ENCODE data around the gene CUL9. TPM values are rescaled to one million over a fixed set of nuclear protein-coding genes. Genes with fewer than 3 reads are reported as not detected.

Gene CUL9
- polyA plus RNA-seq, 5 donors, result 32.2 to 40.3 (median 37.6) TPM

DNA sequence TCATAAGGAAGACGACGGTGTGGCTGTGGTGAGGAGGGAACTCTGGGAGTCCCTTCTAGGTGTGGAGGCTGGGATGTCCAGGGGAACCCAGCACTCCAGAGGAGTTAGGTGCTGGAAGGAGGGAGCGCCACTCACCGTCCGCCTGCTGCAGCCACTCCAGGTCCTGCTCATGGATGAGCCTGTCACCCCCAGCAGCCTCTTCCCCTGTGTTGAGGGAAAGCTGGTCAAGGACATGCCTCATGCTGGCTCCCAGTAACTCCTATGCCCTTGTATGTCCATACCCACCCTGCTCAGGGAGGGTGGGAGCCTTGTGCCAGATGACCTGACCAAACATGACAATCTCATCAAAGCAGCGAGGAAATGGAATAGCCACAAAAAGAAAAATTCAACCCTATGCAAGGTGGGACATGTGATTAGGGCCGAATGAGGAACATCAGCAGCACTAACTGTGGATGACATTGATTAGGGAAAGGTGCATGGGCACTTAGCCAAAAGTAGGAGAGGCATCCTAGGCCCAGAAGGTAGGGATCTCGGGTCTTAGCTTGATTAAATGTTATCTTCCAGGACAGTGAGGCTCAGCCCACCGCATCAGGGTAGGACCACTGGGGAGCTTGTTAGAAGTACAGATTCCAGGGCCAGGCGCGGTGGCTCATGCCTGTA is 44.3 kb downstream of the CUL9 start:
- no peak for DNase-seq

DNA sequence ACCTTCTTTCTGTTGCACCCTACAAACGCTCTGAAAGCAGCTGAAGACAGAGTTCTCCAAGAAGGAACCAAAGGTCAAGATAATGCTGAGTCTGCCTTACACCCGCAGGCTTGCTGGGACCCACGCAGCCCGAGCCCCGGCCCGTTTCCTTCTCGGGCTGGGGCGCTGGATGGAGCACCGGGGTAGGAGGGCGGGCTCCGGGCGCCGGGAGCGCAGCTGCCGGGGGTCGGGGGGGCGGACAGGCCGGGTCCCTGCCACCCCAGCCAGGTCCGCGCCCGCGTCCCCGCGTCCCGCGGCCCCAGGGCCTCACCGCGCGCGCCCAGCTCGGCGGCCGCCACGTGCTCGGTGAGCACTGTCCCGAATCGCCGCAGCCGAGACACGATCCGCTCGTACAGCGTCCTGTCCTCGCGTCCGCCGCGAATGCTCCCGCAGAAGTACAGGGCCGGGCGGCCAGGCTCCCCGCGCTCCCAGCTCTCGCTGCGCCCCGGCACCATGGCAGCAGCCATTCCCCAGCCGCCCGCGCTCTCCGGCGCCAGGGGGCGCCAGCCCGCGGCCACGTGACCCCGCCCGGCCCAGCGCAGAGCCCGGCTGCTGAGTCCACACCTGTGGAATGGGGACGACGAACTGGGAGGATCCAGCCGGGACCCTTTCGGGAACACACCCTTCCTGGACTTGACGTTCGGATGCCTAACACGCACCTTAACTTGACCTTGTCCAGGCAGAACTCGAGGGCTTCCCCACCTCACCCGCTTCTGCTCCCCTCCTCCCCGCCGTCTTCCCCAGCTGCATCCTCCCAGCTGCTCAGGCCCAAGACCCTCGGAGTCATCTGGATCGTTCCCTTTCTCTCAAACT is 47.2 kb downstream of the CUL9 start, which contains the start of gene DNPH1:
Gene DNPH1, minus strand, starts transcription at position 531 of the 852 bp plus-strand sequence. Its CDS starts 25 bp downstream, at position 506.
- peak; percentile 76 to 77 for DNase-seq

DNA sequence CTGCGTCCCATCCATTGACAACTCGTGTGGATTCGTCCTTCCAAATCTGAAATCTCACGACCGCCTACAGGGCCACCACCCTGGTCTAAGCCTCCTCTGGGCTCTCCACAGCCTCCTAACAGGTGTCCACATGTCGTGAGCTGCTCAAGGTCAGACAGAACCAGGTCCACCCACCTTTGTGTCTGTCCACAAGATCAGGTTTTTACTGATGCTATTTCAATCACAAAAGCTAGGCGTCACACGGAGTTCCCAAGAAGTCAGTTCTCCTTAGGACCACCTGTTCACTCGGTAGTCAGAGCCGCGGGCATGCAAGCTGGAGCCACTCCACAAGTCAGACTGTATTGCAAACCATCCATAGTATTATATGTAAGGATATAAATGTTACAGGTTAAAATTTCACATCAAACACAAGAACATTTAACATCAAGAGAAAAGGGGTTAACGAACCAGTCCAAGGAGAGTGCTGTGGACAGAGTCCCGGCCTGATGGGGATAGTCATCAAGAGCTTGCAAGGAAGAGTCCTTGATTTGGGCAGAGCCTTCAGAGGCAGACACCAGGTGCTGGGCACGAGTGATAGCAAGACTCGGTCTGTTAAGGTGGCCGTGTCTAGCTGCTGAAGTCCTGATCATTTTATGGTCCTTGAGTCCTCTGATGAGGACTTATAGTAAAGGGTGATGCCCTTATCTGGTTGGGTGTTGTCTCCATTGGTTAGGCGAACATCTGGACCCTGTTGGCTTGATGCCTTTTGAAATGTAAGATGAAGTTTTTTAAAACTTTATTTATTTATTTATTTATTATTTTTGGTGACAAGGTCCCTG is 48.0 kb downstream of the CUL9 start:
- no peak for DNase-seq

DNA sequence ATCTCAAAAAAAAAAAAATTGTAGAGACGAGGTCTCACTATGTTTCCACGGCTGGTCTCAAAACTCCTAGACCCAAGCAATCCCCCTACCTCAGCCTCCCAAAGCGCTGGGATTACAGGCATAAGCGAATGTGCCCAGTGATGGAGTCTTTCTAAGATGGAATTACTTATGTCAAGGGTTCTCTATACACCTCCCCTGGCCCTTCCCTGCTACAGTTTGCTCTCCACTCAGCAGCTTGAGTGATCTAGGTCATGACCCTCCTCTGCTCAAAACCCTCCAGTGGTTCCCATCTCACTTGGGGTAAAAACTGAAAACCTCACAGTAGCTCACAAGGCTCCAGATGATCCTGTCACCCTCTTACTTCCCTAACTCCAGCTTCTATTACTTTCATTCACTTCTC is 49.1 kb downstream of the CUL9 start:
- no peak for DNase-seq

DNA sequence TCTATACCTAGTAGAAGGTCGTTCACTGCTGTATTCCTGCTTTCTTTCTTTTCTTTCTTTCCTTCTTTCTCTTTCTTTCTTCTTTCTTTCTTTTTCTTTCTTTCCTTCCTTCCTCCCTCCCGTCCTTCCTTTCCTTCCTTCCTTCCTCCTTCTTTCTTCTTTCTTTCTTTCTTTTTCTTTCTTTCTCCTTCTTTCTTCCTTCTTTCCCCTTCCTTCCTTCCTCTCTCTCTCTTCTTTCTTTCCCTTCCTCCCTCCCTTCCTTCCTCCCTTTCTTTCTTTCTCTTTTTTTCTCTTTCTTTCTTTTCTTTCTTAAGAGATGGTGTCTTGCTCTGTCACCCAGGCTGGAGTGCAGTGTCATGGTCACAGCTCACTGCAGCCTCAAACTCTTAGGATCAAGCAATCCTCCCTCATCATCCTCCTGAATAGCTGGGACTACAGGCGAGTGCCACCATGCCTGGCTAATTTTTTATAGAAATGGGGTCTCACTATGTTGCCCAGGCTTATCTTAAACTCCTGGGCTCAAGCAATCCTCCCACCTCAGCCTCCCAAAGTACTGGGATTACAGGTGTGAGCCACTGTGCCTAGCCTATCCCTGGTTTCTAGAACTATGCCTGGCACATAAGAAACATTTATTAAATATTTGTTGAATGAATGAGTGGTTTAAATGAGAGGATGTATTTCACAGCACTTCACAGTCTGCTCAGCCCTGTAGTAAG is 49.9 kb downstream of the CUL9 start:
- no peak for DNase-seq

DNA sequence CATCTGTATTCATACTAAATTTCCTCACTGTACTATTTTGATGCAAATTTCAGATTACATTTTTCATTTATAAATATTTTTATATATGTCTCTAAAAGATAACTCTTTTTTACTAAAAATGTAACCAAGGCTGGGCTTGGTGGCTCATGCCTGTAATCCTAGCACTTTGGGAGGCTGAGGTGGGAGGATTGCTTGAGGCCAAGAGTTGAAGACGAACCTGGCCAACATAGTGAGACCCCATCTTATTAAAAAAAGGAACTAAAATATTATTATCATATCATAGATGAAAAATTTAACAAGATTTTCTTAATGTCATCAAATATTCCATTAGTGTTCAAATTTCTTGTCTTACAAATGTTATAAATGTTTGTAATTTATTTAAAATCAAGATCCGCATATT is 53.8 kb downstream of the CUL9 start:
- DNase-seq, result no peak

DNA sequence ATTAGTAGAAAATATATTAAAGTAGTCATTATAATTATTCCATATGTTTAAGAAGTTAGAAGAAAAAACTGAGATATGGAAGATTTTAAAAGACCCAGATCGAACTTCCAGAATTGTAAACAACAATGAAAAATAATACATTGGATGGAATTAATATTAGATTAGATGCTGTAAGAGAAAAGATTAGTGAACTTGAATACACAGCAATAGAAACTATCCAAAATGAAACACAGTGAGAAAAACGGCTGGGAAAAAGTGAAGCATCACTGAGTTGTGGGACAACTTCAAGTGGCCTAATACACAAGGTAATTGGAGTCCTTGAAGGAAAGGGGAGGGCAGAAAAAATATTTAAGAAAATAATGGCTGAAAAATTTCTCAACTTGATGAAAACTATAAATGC is 57.1 kb downstream of the CUL9 start:
- no peak for DNase-seq

DNA sequence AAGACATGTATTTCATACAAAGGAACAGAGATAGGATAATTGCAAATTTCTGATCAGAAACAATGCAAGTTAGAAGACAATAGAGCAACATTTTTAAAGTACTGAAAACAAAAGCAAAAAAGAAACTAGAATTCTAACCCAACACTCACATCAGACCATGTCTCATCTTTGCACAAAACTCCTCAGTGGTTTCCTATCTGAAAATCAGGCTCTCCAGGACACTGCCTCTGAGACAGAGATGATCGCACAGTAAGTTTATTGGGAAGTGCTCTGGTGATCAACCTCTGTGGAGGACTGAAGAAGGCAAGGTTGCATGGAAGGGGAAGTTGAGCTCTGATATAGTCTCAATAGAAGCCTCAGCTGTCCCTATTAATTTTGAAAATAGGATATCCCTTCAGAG is 59.0 kb downstream of the CUL9 start:
- DNase-seq, result no peak

DNA sequence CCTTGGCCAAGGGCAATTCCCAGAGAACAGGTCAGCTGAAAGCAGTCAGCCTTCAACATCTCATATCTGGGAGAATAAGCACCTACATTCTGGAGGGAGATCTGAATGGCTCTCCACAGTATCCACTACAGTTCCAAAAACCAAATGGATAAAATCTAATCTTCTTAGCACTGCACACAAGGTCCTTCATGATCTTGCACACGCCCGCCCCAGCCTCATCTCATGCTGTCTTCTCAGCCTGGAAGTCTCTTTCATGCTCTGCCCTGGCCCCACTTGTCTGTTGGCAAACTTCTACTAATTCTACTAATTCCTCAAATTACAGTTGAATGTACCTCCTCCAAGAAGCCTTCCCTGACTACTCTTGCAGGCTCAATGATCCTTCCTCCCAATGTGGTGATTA is 59.5 kb downstream of the CUL9 start:
- DNase-seq, result no peak

DNA sequence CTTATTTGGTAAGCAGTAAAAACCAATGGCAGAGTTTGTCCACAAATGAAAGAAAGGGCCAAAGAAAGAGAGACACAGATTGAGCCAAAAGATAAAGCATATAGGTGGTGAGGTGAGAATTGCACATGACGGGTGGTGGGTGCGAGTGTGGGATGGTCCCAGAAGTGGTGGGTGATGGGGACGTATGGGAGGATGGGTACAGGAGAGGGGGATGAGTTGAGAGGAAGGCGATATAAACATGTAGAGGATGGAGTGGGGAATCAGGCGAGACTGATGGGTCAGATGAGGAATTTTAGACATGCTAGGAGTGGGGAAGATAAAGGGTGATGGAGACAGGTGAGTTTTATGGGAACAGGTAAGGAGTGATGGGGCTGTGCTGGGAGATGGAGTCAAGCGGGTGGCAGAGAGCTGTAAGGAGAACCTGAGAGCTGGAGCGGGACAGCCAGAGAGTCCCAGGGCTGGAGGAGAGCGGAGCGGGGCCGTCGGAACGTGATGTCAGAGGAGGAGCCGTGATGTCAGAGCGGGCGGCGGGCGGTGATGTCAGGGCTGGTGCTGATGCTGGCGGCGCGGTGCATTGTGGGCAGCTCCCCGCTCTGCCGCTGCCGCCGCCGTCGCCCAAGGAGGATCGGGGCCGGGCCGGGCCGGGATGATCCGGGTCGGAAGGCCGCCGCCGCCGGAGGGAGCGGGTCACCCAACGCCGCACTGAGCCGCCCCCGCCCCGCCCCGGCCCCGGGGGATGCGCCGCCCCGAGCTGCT is 61.1 kb downstream of the CUL9 start, which contains the start of gene TTBK1:
Gene TTBK1, plus strand, starts transcription at position 574 of the 756 bp plus-strand sequence. CDS start 3,180 bp downstream, outside the sequence.
- no peak for DNase-seq

DNA sequence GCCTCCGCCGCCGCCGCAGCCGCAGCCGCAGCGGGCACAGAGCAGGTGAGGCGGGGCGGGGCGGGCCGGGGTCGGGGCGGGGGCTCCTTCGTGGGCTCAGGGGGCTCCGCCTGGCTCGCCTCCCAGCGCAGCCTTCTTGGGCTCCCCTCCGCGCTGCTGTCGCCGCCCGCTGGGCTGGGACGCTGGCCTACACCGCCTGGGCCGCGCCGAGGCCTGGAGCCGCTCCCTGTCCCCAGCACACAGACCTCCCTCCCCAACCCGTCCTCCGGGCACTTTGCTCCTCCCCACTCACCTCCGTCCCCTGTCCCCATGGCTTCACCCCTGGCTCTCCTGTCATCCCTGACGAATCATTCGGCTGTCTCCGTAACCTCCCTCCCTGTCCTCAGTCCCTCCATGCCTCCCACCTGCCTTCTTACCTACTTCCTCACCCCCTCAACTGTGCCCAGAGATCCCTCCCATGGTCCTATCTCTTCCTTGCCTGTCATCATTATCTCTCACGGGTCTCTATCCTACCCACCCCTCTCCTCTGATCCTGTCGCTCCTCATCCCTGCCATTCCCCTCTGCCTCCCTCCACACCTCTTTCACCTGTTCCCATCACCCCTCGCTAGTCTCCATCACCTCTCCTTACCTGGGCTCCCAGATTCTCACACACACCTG is 61.8 kb downstream of the CUL9 start:
- DNase-seq, result no peak

DNA sequence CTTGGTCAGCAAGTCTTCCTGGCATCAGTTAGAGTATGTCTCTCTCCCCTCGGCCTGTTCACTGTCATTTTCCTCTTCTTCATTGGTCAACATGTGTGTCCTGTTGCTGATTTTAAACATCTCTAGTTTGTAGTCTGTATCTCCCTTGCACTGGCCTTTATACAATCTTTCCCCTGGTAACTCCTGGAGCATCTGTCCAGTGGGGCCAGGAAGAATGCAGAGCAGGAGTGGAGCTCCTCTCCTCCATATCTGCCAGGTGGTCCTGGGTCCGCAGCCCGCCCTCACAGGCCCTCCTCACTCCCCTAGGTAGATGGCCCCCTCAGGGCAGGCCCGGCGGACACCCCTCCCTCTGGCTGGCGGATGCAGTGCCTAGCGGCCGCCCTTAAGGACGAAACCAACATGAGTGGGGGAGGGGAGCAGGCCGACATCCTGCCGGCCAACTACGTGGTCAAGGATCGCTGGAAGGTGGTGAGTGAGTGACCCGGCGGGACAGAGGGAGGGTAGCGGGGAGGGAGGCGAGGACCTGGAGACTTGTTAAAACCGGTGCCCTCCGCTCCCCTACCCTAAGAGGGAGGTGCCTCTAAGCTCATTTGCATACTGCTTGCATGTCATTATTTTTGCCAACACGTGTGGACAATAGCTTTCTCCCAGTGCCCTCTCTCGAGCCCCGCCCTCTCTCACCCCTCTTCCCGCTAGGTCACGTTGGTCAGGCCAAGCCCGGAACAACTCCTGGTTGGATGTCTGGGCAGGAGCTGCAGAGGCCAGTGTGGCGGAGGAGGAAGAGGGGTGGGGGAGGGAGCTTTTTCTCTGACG is 64.5 kb downstream of the CUL9 start:
- DNase-seq, result peak; percentile 30 to 34

DNA sequence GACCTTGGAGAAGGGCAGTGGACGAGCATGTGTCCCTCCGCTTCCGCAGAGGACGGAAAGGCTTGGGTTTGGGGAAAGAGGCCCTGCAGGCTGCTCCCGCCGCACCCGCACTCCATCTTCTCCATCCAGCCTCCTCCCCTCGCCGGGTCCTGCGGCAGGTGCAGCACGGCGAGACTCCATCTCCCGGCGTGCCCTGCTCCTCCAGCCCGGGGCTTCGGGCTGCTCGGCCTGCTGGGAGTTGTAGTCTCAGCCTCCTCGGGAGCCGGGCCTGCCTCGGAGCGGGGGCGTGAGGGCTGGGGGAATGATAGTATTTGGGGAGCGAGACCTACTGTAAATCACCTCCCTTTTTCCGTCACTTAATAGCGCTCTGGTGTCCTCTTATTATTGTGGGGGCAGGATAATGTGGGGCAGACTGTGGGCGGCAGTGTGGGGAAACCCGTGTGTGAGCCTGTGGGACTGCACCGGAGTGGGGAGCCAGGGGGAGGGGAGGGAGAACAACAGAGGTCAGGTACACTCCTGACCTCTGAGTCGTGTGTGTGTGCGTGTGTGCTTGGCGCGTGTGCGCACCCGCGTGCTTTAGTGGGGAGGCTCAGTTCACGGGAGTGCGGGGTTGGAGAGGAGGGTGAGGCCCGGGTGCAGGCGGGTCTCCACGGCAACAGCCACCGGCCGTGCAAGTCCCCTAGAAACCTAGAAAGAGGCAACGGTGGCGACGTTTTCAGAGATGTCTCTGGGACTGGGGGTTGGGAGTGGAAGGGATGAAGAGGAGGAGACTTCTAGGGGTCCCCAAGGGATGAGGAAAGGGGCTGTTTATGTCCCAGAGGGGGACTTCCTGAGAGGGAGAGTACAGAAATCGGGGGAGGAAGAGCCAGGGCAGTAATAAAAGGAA is 65.4 kb downstream of the CUL9 start:
- peak in 1 of 2 donors; percentile 51 for DNase-seq

DNA sequence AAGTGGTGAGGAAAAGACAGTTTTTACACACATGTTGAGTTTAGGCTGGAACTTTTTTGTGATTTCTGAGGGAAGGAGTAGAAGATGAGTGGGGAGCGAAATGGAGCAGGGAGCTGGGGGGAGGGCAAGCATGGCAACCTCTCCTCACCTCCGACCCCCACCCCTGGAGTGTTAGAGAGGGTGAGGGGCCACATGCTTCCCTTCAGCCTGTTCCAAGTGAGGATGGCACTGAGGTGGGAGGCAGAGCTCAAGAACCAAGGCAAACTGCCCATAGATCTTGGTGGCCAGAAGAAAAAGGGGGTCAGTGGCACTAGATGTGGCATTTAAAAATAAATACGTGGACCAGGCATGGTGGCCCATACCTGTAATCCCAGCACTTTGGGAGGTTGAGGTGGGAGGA is 66.1 kb downstream of the CUL9 start:
- no peak for DNase-seq

DNA sequence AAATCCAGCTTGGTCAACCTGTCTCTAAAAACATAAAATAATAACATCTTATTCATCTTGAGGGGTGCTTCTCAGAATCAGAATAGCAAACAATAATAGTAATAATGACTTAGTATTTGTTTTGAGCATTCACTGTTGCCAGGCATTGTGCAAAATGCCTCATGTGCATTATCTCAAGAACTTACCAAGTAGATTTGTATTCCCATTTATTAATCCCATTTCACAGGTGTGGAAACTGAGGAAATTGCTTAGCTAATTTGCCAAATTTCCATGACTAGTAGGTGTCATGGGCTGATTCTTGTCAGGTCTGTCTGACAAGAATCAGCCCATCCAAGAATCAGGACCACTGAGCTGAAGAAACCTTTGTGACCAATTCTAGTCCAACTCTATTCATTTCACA is 66.8 kb downstream of the CUL9 start:
- no peak for DNase-seq

DNA sequence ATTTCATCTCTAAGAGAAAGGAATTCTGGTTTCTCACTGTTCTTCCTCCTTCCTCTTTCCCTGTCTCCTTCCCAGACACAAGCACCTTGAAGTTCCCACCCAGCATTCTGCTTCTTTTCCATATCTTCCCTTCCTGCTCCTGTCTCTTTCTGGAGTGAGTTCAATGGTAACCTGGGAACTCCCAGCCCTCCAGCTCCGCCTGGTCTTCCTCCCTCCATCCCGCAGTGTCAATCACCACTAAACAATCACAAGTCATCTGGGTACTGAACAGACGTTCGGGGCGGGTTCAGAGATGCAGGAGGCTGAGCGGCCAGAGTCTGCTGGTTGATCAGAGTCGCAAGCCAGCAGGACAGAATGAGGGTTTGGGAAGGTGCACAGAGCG is 69.0 kb downstream of the CUL9 start:
- DNase-seq, result no peak

DNA sequence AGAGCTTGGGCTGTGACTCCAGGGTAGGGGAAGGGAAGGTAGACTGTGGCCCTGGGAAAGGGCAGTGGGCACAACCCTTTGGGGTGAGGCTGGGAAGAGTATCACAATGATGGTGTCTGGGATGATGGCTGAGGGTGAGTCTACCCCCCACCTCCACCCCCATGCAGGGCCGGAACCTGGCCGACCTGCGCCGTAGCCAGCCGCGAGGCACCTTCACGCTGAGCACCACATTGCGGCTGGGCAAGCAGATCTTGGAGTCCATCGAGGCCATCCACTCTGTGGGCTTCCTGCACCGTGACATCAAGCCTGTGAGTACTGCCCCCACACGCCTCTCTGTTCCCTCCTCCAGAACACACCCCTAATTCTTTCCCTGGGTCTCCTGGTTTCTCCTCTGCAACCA is 71.4 kb downstream of the CUL9 start:
- DNase-seq, result no peak

DNA sequence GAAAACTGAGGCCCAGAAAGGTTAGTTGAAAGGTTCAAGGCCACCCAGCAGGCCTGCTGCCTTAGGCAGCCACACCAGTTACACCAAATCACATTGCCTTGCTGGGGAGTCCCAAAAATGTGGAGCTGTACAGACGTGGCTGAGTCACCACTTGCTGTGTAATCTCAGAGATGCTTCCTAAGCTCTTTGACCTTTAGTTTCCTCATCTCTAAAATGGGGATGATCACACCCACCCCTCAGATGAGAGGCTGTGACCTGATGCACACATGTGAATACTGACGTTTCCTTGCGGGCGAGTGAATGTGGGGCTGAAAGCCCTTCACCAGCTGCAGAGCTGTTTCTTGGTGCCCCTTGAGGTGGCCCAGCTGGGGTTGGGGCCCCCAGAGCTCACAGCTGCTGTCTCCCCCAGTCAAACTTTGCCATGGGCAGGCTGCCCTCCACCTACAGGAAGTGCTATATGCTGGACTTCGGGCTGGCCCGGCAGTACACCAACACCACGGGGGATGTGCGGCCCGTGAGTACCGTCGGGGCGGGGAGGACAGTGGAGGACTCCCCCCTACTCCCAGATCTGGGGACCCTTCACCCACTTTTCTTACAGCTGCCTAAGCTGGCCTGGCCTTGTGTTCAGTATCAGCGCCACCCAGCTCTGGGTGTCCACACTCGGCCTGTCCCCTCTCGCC is 72.3 kb downstream of the CUL9 start:
- no peak for DNase-seq

All from right lung (tissue), 5 donors.